Measurements from ENCODE around the gene TBRG4.

TBRG4 gene

DNA sequence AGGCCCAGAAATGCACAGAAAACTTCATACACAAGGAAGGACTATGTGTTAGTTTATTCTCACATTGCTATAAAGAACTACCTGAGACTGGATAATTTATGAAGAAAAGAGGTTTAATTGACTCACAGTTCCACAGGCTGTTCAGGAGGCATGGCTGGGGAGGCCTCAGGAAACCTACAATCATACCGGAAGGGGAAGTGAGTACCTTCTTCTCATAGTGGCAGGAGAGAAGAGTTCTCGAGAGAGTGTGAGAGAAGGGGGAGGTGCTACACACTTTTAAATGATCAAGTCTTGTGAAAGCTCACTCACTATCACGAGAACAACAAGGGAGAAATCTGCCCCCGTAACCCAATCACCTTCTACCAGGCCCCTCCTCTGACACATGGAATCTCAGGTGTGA lies 29.3 kb upstream of the TBRG4 start:
- DNase-seq: no peak

DNA sequence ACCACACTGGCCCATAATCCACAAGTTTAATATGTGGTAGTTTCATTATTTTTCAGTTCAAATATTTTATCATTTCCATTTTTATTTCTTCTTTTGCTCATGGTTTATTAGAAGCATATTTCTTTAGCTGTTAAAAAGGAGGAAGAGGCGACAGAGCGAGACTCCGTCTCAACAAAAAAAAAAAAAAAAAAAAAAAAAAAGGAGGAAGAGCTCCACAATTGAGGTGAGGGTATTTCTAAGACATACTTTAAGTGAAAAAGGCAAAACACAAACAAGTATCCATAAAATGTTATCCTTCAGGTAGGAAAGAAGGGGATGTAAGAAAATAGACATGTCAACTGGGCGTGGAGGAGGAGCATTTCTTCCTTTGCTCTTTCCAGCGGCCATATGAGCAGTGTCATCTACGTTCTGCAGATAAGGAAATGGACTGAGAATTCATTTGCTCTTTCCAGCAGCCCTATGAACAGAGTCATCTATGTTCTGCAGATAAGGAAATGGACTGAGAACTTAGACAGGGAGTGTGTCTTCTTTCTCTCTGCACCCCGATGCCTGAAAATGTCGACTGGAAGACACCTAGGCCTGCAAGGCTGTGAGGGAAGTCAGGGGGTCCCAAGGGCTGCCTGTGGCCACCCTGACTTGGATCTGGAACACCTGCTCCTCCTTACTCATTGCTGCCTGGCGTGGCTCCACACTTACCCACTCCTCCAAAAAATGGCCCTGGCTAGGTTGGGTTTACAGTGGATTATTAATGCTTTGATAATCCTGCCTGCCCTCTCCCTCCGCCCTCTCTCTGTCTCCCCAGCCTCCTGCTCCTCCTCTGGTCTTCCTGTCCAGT lies 27.2 kb upstream of the TBRG4 start:
- DNase-seq: no peak

DNA sequence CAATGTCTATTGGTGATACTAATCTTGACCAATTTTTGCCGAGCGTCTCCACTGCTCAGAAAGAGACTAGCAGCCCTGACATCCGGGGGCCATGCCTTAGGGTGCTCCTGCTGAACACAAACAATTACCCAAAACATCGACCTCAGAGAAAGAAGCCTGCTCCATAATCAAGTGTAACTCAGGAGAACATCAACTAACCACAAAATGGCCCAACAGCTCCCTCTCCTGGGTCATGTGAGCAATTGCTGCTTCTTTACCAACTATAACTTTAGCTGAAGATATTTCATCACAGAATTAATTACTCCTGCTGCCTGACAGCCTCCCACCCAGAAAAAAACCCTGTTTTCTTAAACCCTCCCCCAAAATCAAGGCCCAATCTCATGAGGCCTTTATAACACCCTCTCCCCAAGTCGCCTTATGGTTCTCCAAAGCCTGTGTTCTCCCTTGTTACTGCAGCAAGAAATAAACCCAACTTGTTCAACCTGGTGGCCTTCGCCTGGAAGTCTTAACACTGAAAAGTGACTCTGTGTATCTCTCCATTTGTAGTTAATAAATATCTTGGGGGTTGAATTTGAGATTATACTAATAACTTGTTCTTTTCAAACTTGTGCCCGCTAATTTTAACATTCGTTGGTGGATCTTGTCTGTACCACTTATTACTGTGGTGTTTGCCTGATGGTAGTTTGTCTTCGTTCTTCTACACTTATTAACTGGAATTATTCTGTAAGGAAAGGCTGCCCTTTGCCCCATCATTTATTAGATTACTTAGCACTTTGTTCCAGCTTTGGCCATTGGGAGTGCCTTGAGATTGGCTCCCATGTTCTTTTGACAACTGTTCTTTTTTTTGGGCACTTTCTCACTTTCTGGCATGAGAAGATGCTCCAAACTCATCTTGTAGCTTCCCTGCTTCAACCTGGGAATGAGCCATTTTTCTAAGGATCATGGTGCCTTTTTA lies 24.9 kb upstream of the TBRG4 start:
- DNase-seq: peak; percentile 89

DNA sequence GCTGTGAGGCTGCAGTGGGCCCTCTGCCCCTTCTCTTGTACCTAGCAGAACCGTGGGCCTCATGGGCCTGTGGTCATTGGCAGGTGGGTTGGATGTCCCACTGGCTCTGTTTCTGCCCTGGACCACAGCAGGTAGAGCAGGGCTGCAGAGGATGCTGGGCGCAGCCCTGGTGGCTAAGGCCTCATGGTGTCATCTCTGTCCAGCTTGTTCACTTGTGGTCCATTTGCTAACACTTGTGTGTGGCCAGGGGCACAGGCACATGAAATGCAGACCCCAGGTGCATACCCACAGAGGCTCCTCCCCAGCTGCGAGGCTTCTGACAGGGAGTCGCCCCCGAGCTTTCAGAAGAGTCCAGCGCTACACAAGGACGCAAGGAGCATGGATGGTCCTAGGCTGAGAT lies 22.4 kb upstream of the TBRG4 start:
- DNase-seq: no peak

DNA sequence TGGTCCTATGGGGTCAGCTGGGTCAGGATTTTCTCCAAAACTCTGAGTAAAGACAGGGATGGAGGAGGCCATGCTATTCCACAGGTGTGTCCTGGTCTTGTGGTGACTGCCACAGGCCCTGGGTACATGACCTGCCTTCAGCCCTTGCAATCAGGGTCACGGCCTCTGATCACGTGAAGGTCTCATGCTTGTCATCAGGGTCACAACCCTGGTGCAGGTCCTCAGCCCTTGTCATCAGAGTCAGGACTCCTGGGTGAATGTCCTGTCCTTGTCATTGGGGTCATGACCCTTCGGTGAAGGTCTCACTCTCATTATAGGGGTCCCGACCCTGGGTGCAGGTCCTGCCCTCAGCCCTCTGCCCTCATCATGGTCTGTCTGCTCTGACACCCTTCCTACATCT lies 21.9 kb upstream of the TBRG4 start:
- no peak for DNase-seq

DNA sequence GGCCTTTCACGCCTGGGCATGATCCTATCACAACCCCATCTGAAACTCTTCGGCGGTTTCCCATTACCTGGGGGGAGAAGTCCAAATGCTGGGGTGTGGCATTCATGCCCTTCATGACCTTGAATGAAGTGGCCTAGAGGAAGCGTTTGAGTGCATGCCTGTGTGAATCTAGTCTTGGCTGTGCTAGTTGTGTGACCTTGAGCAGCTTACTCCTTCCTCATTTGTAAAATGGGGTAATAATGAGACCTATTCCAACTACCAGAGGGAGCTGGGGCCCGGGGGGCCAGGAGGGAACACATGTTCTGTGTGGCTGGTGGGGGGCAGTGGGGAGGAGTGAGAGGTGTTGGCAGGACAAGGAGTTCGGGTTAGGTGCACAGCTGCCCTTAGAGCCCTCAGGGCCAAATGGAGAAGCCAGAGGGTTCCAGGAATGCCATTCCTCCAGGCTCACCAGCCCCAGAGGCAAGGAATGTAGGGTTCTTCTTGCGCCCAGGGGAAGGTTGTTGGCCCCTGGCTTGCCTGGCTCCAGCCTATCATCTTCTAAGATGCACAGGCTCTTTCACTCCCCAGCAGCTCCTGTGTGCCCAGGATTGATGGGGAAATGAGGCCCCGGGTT lies 21.3 kb upstream of the TBRG4 start:
- no peak for DNase-seq

DNA sequence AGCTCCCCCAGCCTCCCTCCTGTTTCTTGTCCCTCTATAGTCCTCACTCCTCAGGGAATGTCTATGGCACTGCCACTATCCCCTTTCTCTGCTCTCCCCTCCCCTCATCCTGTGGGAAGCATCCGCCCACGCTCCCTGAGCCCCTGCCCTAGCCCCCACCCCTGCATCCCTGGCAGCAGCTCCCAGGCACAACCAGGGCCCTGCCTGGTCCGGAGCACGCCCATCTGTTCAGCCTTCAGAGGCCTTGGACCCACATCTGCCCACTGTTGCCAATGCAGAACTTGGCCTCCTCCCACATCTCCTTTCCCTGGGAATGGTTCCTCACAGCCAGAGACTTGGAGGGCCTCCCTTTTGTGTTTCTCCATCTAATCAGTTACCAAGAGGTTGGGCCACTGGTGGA lies 20.4 kb upstream of the TBRG4 start:
- no peak for DNase-seq

DNA sequence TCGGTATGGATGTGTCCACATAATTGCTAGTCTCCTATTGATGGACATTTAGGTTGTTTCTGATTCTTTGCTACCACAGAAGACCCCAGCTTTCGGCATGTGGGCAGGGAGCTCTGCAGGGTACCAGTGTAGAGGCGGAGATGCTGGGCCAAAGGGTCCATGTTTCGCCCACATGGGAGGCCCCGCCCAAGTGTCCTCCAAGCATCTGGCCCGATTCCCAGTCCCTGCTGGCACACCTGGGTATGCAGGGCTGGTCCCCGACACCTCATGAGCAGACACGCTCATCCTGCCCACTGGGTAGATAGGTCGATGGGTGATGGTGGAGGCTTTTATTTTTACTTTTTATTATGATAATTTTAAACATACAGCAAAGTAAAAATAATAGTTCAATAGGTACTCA lies 19.4 kb upstream of the TBRG4 start:
- DNase-seq: no peak

DNA sequence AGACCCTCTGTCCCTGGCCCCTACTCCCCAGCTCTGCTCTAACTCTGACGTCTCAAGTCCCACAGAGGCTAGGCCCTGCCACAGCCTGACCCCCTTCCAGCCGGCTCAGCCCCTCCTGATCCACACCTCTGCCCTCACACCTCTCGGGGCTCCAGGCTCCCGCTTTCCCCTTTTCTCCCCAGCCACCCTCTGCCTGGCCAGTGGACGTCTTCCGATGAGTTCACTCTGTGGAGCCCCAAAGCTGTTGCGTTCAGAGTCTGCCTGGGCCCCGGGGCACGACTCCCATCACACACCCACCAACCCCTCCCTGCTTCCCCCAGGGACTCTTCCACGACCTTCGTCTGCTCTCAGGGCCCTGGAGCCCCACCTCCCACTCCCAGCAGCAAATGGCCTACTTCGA lies 18.4 kb upstream of the TBRG4 start:
- no peak for DNase-seq

DNA sequence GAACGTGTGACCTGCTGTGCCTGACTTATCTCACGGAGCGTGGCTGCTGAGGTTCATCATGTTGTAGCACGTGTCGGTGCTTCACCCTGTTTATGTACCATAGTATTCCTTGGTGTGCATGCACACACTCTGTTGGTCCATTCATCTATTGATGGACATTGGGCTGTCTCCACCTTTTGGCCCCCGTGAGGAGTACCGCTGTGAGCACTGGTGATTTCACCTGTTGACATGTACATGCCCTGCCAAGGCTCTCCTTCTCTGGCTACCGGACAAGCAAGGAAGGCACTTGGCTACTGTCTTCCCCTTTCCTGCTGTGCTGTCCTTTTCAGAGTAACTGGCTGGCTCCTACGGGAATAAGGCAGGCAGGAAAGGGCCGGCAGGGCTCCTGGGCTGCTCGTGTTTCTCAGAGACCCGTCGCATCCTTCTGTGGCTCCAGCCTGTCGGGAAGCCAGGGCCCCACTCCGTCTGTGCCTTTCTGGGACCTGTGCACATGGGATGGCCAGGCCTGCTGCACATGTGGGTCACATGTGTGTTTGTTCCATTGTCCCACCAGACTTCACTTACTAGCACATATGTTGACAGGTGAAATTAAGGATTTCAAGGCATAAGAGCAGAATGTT lies 17.8 kb upstream of the TBRG4 start:
- DNase-seq: no peak

DNA sequence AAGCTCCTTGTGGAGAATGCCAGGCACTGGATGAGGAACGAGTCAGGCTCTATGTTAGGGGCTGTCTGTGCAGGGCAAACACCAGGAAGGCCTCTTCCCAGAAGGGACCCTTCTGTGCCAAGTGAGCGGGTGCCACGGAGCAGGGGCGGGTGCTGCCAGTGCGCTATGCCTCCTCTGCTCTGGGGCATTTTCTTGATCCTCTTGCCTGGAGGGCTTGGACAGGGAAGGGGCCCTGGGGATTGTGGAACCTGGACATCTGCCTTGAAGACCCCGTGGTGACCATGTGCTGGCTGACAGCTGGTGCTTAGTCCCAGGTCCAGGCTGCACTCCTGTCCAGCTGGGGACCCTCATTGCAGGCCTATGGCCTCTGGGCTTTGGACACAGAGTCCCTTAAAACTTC lies 15.4 kb upstream of the TBRG4 start:
- DNase-seq: no peak

DNA sequence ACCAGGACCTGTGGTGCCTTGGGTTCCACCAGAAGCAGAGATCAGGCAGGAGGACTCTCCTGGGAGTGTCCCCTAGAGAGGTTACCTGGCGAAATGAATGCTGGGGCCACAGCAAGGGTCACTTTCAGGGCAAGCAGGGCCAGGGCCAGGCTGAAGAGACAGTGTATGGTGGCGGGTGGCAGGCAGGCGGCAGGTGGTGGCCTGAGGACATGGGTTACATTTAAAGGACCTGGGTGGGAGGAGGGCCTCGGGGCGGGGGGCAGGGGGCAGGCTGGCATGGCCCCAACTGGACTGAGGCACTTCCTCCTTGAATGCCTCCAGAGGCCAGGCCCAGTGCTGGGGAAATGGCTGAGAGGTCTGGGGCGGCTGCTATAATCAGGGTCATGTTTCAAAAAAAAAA lies 14.7 kb upstream of the TBRG4 start:
- no peak for DNase-seq

DNA sequence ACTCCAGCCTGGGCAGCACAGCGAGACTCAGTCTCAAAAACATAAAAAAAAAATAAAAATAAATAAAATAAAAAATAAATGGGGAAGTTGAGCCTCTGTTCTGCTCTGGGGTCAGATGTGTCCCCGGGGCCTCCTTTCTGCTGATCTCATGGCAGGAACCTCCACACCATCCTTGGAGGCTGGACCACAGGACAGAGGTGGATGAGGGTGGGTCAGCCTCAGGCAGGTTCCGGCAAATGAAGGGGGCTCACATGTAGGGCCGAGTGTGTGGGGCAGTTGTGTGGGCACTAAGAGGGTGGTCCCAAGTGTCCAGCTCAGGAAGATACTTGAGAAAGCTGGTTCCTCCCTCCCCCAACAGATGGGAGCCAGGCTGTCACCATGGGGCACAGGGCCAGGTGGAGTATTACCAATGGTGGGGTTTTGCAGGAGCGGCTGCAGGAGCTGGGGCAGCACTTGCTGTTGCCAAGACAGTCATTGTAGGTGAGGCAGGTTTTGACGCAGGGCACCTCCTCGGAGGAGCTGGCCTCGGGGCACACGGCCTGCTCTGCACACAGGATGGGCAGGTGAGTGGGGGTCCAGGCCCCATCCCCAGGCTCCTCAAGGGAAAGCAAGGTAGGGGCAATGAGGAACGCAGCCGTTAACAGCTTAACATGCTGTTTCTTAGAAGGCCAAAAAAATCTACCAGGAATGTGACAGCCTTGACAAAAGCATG lies 13.9 kb upstream of the TBRG4 start:
- DNase-seq: no peak

DNA sequence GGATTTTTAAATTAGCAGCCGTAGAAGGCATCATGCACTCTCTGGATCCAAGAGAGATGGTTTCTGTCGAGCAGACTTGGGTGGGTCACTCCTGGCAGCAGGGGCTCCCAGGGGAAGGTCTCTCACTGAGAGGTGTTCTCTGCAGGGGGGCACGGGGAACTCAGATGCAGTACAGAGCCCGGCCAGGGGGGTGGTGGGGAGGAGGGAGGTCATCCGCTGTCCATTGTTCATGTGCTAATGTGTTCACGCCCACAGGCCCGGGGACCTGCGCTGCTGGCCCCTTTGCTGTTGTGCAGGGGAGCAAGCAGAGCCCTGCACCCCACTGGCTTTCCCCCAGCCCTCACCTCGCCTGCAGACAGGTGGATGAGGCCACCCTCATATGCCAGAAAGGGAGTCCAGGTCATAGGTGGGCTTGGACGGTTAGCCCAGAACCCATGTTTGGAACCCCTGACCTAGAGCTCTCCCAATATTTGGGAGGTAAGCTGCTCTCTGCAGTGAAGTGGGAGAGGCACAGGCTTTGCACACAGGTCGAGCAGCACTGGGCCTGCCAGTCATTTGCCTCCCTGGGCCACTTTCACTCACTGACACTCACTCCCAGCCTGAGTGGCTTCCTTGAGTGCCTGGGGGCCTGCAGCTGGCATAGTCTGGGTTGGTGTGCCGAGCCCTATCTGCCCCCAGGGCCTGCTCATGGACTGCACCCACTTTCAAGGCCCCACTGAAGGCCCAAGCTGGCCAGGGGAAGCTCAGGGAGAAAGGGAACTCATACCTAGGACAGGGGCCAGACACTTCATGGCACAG lies 12.6 kb upstream of the TBRG4 start:
- peak; percentile 19 for DNase-seq

DNA sequence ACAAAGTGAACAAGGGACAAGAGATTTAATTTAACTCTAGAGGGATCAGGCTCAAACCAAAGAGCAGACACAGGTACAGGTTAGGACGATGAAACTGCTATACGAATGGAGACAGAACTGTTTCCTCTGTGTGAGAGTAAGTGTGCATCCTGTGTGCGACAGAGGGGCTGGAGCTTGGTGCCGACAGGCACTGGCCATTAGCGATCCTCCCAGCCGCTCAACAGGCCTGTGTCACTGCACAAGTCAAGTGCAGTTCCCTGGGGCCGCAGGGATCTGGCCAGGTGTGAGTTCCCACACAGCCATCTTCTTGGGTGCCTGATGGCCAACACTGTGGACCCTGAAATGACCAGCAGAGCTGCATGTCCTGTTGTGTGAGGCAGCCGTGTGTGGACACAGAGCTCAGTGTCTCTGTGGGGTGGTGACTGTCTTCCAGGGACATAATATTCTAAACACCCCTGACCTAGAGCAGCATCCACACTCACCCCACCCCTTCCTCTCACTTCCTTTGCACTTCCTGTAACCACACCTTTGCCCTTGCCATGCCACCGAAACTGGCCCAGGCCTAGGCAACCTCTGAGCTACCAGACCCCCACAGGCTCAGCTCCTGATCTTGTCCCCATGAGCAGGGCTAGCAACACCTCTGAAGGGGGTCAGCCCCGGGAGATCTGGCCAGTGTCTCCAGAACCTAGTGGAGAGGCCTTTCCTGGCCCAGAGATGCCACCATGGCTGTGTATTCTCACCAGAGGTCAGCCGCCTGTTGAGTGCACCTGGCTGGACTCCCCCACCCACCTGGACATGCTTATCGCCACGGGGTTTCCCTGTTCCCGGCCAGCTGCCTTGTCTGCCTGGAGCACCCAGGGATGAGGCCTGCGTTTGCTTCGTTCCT lies 11.7 kb upstream of the TBRG4 start:
- DNase-seq: peak; percentile 33

DNA sequence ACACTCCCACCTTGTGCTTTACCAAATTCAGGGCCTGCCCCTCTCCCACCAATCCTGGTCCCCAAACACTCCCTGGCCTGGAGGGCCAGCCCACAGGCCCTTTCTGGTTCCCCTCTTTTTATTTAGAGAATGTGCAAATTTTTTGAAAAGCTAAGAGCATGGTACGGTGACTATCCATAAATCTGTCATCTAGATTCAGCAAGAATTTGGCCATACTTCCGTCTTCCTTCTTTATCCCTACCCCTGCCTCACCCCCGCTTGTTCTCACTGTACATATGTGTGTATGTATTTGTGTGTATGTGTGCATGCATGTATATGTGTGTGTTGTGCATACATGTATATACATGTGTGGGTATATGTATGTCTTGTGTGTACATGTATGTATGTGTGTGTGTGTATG lies 8.1 kb upstream of the TBRG4 start:
- no peak for DNase-seq

DNA sequence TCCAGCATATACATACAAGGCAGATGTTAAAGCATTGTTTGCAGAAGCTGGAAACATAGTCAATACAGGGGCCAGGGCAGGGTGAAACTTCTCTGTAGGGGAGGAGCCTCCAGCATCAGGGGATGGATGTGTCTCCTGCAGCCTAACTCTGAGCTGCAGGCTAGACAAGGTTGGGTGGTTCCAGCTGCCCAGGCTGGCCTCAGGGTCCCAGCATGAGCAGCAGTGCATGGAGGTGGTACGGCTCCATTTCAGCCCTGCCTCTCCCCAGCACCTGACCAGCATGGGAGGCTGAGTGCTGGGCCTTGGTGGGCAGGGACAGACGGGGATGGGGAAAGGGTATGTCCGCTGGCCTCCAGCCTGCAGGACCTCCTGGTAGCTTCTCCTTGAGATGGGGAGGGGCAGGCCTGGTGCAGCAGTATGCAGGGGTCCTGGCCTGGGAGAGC lies 7.4 kb upstream of the TBRG4 start:
- no peak for DNase-seq

DNA sequence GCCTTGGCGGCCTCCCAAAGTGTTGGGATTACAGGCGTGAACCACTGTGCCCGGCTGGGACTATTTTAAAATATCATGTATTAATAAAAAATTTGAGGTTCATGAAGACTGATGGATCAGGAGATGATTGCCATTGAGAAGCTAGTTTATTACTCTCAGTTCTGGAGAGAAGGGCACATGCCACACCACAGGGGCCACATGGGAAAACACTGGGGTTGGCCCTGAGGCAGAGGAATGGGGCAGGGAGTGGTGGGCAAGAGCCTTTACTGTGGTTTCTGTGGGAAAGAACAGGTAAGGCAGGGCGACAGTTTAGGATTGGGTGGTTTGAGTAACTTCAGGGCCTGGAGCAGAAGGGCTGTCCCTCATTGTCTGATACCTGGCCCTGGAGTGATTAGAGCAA lies 6.8 kb upstream of the TBRG4 start:
- no peak for DNase-seq

DNA sequence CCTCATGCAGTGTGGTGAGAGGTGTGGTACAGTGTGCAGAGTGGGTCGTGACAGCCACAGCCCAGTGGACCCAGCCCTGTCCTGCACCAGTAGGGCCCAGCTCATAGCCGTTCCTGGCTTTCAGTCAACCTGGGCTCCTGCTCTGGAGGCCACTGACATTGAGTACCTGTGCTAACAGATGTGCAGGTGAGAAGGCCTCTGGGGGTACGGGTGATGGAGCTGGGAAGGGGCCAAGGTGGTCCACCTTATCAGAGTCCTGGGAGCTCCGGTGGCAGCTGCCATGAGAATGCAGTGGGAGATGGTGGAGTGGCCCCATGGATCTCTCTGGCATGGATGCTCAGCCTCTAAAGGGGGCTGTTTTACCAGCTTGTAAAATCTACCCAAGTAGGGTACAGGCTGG lies 6.1 kb upstream of the TBRG4 start:
- DNase-seq: no peak

DNA sequence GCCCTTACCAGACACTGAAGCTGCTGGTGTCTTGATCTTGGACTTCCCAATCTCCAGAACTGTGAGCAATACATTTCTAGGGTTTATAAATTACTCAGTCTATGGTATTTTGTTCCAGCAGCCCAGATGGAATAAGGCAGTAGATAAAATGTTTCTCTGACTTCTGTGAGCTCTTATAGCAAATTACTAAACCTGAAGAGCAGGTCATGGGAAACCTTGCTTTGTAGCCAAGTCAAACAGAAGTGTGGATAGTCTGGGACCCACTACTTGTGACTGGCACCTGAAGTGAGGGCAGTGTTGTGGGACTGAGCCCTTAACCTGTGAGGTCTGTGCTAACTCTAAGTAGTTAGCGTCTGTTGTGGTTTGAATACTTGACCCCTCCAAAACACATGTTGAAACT lies 4.6 kb upstream of the TBRG4 start:
- DNase-seq: no peak

DNA sequence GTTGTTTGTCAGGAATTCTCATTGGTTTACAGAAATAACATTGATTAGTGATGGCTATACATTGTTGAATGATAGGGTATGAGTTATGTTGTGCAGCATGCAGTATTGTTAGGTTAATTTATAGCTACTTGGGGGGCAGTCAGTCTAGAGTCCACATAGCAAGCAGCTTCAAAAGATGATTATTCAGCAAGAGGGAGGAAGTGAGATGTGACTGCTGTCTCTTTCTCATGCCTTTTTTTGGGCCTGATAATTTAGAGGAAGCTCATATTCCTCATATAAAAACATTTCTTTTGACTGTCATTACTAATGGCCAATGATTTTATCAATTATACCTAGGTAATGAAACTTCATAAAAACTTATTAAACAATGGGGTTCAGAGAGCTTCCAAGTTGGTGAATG lies 3.4 kb upstream of the TBRG4 start:
- no peak for DNase-seq
